ENCODE data around the gene ACOX3.

GRCh38 chr4:8411351-8412180 is 29.0 kb downstream of the ACOX3 start:
- TF ChIP-seq CTCF (IDR thresholded peaks at IDR 0.05) (no peak), POLR2A (IDR thresholded peaks at IDR 0.05) (no peak)
